HepG2 (cell line): ENCODE measurements around the gene ULBP1. TPM values are rescaled to one million over a fixed set of nuclear protein-coding genes. Genes with fewer than 3 reads are reported as not detected.

Experiments used
- ELF1 ChIP-seq: sonication (generic); formaldehyde crosslinking; IDR thresholded peaks from 2 replicates; pipeline ENCODE4 v1.4.0; 2020; ENCODE audit warnings: missing genetic modification reagents
- FIP1L1 ChIP-seq: fragments of 200-400 bp; formaldehyde crosslinking; IDR thresholded peaks from 2 replicates; pipeline ENCODE4 v1.6.1; 2018; ENCODE audit warnings: low read depth, mild to moderate bottlenecking, low read length, moderate library complexity, borderline replicate concordance; ENCODE audit not compliant: insufficient read depth
- HDAC1 ChIP-seq: sonication (generic); formaldehyde crosslinking; IDR thresholded peaks from 2 replicates; pipeline ENCODE4 v1.5.1; 2020; ENCODE audit warnings: mild to moderate bottlenecking, missing genetic modification reagents
- NBN ChIP-seq: fragments of 450-650 bp; conservative IDR thresholded peaks from 2 replicates; pipeline ENCODE4 v1.6.1; 2017
- TAF1 ChIP-seq: sonication (generic); formaldehyde crosslinking; IDR thresholded peaks from 2 replicates; pipeline ENCODE4 v1.4.0; 2020; ENCODE audit warnings: missing genetic modification reagents
- ZFP36L1 ChIP-seq: sonication (generic); formaldehyde crosslinking; IDR thresholded peaks from 2 replicates; pipeline ENCODE4 v1.8.0; 2022; ENCODE audit warnings: mild to moderate bottlenecking, missing genetic modification reagents, moderate library complexity
- ZNF251 ChIP-seq: sonication (generic); formaldehyde crosslinking; IDR thresholded peaks from 2 replicates; pipeline ENCODE4 v1.9.0; 2021; ENCODE audit warnings: mild to moderate bottlenecking, missing genetic modification reagents
- ZNF280D ChIP-seq: sonication (generic); formaldehyde crosslinking; IDR thresholded peaks from 2 replicates; pipeline ENCODE4 v1.5.1; 2020; ENCODE audit warnings: mild to moderate bottlenecking, missing genetic modification reagents
- ZNF512 ChIP-seq: sonication (generic); formaldehyde crosslinking; IDR thresholded peaks from 2 replicates; pipeline ENCODE4 v1.4.0; 2020; ENCODE audit warnings: mild to moderate bottlenecking, missing genetic modification reagents
- ZNF512B ChIP-seq: sonication (generic); formaldehyde crosslinking; IDR thresholded peaks from 2 replicates; pipeline ENCODE4 v1.5.1; 2020; ENCODE audit warnings: missing genetic modification reagents, mild to moderate bottlenecking, borderline replicate concordance
- polyA plus RNA-seq, 8 experiments: library from polyadenylated mRNA; depleted of rRNA in 3 of 8; stranded (reverse) in 7 of 8; unstranded in 1 of 8; fragments of >200 nt; fragmentation: Illumina TruSeq in 4 of 8; extraction: Trizol in 4 of 8; gene quantifications; 2 replicates each; pipeline versions ENCODE4 v1.2.1 to v1.2.3, GENCODE V29; 2011 to 2016; ENCODE audit warnings: low read depth in 4 of 8, missing spikeins in 1 of 8, mixed read lengths in 1 of 8; ENCODE audit not compliant: insufficient read depth in 1 of 8
- total RNA-seq, 5 experiments: library from RNA; depleted of rRNA; stranded (reverse); fragments of >200 nt; fragmentation: Illumina TruSeq; extraction: Trizol; gene quantifications; 2 replicates each; pipeline ENCODE4 v1.2.3, GENCODE V29; 2016; ENCODE audit warnings: low read depth in 1 of 5
- TF ChIP-seq, protein P1 (sequence below): IDR thresholded peaks from 2 replicates; pipeline ENCODE4 v1.6.1; 2016; ENCODE audit warnings: low read depth, control low read depth
- TF ChIP-seq, protein P2 (sequence below): sonication (generic); formaldehyde crosslinking; IDR thresholded peaks from 2 replicates; pipeline ENCODE4 v1.8.0; 2022; ENCODE audit warnings: missing genetic modification reagents, mild to moderate bottlenecking, inconsistent platforms, borderline replicate concordance
- TF ChIP-seq, protein P3 (sequence below), 2 experiments: sonication (generic) in 1 of 2; formaldehyde crosslinking in 1 of 2; IDR thresholded peaks; 2 replicates each; pipeline versions ENCODE4 v1.4.0 to v1.6.1; 2018 to 2020; ENCODE audit warnings: missing genetic modification reagents in 2 of 2, borderline replicate concordance in 1 of 2, low read depth in 1 of 2, mild to moderate bottlenecking in 1 of 2, missing biosample characterization in 1 of 2
- TF ChIP-seq, protein P4 (sequence below): IDR thresholded peaks from 2 replicates; pipeline ENCODE4 v1.6.1; 2016

The ULBP1 gene
- total and polyA plus RNA-seq, 2 of the 13 experiments (the other 11 are each of a cell fraction or from before 2014, with no cell fraction given): 0.04 to 0.09 TPM

GRCh38 chr6:149925253-149925973 is 38.3 kb upstream of the ULBP1 start (continued):
- 0 out of 2 replicates have a peak, but pooled peaks have one; percentile 69 for TF ChIP-seq ZNF512B (CRISPR knock-in tag)
- 0 out of 2 replicates have a peak, but pooled peaks have one; percentile 33 for TF ChIP-seq ELF1 (CRISPR knock-in tag)
- TF ChIP-seq, protein P1, sequence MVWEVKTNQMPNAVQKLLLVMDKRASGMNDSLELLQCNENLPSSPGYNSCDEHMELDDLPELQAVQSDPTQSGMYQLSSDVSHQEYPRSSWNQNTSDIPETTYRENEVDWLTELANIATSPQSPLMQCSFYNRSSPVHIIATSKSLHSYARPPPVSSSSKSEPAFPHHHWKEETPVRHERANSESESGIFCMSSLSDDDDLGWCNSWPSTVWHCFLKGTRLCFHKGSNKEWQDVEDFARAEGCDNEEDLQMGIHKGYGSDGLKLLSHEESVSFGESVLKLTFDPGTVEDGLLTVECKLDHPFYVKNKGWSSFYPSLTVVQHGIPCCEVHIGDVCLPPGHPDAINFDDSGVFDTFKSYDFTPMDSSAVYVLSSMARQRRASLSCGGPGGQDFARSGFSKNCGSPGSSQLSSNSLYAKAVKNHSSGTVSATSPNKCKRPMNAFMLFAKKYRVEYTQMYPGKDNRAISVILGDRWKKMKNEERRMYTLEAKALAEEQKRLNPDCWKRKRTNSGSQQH (CRISPR knock-in tag): no peak
- TF ChIP-seq ZNF251 (CRISPR knock-in tag): no peak
- no peak for TF ChIP-seq ZNF280D (CRISPR knock-in tag)
- no peak for TF ChIP-seq NBN
- peak; percentile 33; the same call in 1 of the 2 replicates for TF ChIP-seq ZNF512 (CRISPR knock-in tag)
- TF ChIP-seq, protein P2, sequence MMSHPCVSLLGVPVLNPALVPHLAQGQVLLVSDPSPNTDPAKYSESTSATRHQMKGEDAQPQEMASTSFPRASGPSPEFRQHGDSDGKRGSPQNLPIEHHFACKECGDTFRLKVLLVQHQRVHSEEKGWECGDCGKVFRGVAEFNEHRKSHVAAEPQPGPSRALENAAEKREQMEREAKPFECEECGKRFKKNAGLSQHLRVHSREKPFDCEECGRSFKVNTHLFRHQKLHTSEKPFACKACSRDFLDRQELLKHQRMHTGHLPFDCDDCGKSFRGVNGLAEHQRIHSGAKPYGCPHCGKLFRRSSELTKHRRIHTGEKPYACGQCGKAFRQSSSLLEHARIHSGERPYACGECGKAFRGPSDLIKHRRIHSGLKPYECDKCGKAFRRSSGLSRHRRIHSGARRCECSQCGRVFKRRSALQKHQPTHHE (CRISPR knock-in tag): 0 out of 2 replicates have a peak, but pooled peaks have one; percentile 24
- no peak for TF ChIP-seq HDAC1 (CRISPR knock-in tag)
- TF ChIP-seq ZFP36L1 (CRISPR knock-in tag): no peak
- TF ChIP-seq, protein P3, sequence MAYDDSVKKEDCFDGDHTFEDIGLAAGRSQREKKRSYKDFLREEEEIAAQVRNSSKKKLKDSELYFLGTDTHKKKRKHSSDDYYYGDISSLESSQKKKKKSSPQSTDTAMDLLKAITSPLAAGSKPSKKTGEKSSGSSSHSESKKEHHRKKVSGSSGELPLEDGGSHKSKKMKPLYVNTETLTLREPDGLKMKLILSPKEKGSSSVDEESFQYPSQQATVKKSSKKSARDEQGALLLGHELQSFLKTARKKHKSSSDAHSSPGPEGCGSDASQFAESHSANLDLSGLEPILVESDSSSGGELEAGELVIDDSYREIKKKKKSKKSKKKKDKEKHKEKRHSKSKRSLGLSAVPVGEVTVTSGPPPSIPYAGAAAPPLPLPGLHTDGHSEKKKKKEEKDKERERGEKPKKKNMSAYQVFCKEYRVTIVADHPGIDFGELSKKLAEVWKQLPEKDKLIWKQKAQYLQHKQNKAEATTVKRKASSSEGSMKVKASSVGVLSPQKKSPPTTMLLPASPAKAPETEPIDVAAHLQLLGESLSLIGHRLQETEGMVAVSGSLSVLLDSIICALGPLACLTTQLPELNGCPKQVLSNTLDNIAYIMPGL (CRISPR knock-in tag; IDR thresholded peaks at IDR 0.05; ENCODE audit: borderline replicate concordance in 1 of 2, low read depth in 1 of 2): 0 out of 4 replicates have a peak, but pooled peaks of 1 of the 2 experiments have one; percentile 48
- TF ChIP-seq, protein P4, sequence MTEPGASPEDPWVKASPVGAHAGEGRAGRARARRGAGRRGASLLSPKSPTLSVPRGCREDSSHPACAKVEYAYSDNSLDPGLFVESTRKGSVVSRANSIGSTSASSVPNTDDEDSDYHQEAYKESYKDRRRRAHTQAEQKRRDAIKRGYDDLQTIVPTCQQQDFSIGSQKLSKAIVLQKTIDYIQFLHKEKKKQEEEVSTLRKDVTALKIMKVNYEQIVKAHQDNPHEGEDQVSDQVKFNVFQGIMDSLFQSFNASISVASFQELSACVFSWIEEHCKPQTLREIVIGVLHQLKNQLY (CRISPR knock-in tag): no peak
- TF ChIP-seq FIP1L1: no peak
- no peak for TF ChIP-seq TAF1 (CRISPR knock-in tag)
